ENCODE measurements around the gene IFFO2.

IFFO2 gene

GRCh38 chr1:18890706-18891425 is 65.6 kb downstream of the IFFO2 start:
- DNase-seq, result no peak

DNA sequence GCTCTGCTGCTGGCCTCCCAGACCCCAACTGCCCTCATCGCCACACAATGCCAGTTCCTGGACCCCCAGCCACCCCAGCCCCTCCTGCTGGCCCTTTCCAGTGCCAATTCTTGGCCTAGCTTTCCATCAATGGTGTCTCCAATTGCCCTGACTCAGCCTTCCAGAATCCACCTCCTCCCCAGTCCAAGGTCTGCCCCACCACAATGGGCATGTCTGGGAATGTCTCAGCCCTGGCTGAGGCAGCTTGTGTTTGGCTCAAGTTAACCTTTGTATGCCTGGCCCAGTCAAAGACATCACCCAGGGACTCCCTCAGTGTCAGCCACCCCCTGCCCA is 70.5 kb downstream of the IFFO2 start:
- DNase-seq, result no peak

DNA sequence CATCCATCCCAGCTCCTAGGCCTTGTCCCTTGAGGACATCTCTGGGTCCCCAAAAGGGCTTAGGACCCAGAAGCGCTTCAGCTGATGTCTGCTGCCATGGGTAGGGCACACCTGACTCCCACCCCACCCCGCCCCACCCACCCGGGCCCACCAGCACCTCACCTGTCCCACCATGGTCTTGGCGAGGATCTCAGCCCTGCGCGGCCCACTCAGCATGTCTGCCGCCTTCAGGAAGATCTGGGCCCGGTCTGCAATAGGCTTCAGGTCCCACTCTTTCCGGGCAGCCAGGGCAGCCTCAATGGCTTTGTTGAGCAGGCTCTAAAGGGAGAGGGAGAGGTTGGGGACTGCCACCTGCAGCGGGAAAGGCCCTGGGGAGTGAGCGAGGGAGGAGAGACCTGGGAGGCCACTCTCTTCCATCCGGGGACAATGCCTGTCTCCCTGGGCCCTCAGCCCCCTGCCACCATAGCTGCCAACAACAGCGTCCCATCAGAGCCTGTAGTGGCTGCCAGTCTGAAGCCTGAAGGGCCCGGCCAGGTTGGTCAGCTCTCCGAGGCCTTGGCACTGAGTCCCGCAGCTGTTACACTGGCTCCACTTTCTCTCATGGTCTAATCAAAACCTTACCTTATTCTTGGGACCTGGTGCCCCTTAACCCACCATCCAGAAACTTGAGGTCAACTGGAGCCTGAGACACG is 71.0 kb downstream of the IFFO2 start:
- DNase-seq, result no peak

DNA sequence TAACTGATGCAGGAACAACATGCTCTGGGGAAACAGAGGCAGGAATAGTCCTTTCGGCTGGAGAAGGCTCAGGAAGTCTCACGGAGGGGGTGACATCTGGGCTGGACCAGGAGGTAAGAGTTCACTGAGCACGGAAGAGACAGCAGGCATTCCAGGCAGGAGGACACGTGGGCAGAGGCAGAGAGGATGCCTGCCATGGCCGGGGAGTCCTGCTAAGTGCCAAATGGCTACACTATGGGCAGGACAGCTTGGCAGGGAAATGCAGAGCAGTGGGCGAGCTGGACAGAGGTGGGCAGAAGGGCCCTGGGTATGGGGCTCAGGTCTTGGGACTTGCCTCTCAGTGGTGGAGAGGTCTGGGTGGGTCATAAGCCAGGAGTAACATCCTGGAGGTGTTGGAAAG is 71.7 kb downstream of the IFFO2 start:
- no peak for DNase-seq

GRCh38 chr1:18884419-18884717 is 72.1 kb downstream of the IFFO2 start:
- DNase-seq, result no peak

- peak; percentile 1 for DNase-seq
Observed at GRCh38 chr1:18883636-18884418, 72.6 kb downstream of the IFFO2 start.

DNA sequence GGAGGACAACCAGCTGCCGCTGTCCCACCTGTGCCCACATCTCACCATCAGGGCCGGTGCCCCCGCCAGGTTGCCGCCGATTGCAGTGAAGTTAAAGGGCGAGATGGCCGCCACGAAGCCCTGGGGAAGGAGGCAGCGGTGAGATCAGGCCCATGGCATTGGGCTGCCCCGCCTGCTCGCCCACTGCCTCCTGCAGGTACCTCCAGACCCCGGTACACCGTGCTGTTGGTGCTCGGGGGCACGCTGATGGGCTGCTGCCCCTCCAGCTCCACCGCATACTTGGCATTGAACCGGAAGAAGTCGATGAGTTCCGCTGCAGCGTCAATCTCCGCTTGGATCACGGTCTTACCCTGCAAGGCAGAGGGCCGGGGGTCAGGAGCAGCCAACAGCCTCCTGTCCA is 73.4 kb downstream of the IFFO2 start:
- DNase-seq, result no peak

- DNase-seq, result no peak
Observed at GRCh38 chr1:18882486-18882885, 74.0 kb downstream of the IFFO2 start.

- DNase-seq, result no peak
Observed at GRCh38 chr1:18881642-18882431, 74.6 kb downstream of the IFFO2 start.

GRCh38 chr1:18881164-18881563 is 75.3 kb downstream of the IFFO2 start:
- DNase-seq, result no peak

GRCh38 chr1:18880585-18880984 is 75.9 kb downstream of the IFFO2 start:
- no peak for DNase-seq

DNA sequence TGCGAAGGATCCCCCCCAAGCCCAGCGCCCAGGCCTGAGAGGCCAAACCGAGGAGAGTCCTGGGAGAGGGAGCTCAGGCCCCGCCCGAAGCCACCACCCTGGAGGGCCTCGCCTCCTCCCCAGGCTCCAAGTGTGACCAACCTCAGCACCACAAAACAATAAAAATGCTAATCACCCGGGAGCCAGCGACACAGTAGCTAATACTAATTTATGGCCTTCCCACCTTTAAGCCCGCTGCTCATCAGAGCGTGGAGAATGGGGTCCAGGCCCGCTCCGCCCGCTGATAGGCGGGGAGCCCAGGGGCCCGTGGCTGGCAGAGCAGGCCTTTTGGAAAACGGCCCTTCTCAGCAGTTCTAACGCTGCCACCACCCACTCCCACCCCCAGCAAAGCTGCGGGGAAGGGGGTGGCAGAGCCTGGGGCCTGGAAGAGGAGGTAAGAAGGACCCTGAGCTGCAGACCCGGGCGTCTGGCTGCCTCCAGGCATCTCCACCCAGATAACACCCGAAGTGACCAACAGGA is 76.6 kb downstream of the IFFO2 start:
- DNase-seq, result no peak

GRCh38 chr1:18879215-18879790 is 77.2 kb downstream of the IFFO2 start:
- DNase-seq, result no peak

GRCh38 chr1:18878538-18879214 is 77.8 kb downstream of the IFFO2 start:
- DNase-seq, result no peak

GRCh38 chr1:18877282-18877681 is 79.2 kb downstream of the IFFO2 start:
- DNase-seq, result no peak

DNA sequence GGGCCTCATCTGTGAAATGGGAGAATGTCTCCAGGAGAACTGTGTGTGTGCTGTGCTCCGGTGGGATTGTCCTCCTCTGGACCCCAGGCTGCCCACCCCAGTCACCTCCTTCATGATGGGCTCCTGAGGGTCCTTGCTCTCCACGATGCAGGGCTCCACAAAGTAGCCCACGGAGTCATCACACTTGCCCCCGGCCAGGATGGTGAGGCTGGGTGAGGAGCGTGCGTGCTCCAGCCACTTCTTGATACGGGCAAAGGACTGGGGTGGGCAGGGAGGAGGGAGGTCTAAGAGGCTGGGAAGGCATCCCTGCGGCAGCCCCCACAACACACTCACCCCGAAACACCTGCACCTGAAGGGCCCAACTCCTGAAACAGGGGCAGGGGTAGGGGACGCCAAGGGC is 80.3 kb downstream of the IFFO2 start:
- no peak for DNase-seq

- DNase-seq, result no peak
Observed at GRCh38 chr1:18875796-18876128, 80.7 kb downstream of the IFFO2 start.

DNA sequence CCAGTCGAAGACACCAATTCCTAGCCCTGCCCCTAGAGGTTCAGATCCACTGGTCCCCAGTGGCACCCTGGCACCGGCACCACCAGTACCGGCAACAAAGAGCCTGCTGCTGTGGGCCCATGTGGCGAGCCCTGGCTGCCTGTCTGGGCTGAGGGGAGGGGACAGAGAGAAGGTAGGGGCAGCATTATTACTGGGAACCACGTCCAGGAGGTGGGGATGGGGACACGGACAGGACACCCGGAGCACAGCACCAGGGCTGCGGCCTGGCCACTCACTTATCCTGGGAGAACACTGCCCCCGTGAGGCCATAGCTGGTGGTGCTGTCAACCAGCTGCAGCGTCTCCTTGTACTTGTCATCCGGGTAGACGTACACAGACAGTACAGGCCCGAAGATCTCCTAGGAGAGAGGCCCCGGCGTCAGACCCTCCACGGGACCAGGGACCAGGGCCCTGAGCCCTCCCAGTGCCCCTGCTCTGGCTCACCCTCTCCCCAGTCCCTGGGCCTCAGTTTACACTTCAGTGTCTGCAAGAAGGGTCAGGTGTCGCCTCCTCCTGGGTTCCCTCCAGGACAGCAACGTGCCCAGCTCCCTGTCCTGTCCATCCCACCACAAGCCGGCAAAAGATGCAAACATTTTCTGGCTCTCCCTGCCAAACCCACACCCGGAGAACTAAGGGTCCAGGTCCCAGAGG is 81.2 kb downstream of the IFFO2 start:
- peak; percentile 18 for DNase-seq

GRCh38 chr1:18874600-18874999 is 81.9 kb downstream of the IFFO2 start:
- DNase-seq, result no peak

- no peak for DNase-seq
Observed at GRCh38 chr1:18874036-18874435, 82.4 kb downstream of the IFFO2 start.

GRCh38 chr1:18872071-18872611 is 84.3 kb downstream of the IFFO2 start:
- no peak for DNase-seq
